ENCODE data around the gene PTTG1. TPM values are rescaled to one million over a fixed set of nuclear protein-coding genes. Genes with fewer than 3 reads are reported as not detected.

The PTTG1 gene
- total RNA-seq, 1 experiment from 2014 or later, result 183 TPM

GRCh38 chr5:160390787-160391696, 30.6 kb upstream of the PTTG1 start:
- no peaks in the 10 kb centered on the region for H3K36me3 ChIP-seq (ENCODE audit: control insufficient read depth in 1 of 2, insufficient read depth in 2 of 2, low read length in 2 of 2)
- intact Hi-C loops (cut with micrococcal nuclease), result loop anchor here (1.0 to 2.0 kb wide), 3 partner anchors 192 to 370 kb away; no protein-coding TSS in a partner anchor
- no peak for DNase-seq (ENCODE audit: low read depth, low spot score)
- ChIA-PET POLR2A (no interaction called here), CTCF (interaction anchor here (0.5 to 3.6 kb wide), 26 partner anchors 9 to 1234 kb away, joined by 3 to 45 read pairs (median 3); partner anchors contain the start of genes C1QTNF2 and FAM200C), RAD21 (ENCODE audit: low non-redundant PET in 1 of 2, low total read pairs in 2 of 2, uncharacterized antibody in 2 of 2, unreplicated experiment in 2 of 2) (interaction anchor here (0.6 to 1.7 kb wide), 2 partner anchors 28 to 369 kb away, joined by 3 to 8 read pairs; no protein-coding TSS in a partner anchor)
- no peak overlapping the region for H2AFZ ChIP-seq (ENCODE audit: low read depth, low read length, poor library complexity, severe bottlenecking)
- no TSS peak for BruUV-seq (replicated peaks)
- no peaks in the 10 kb centered on the region for H3K27me3 ChIP-seq (ENCODE audit: insufficient read depth, low read length)
- no peak overlapping the region for H3K9ac ChIP-seq (ENCODE audit: low read length)
- peak; percentile 52; the same call in 1 of the 2 replicates for ATAC-seq
- H3K79me2 ChIP-seq (ENCODE audit: insufficient read depth, low read length), result no peaks in the 10 kb centered on the region
- TF ChIP-seq CTCF (IDR thresholded peaks at IDR 0.05 in 2 of 3, conservative IDR thresholded peaks at IDR 0.05 in 1 of 3; ENCODE audit: borderline replicate concordance in 1 of 3, insufficient read depth in 1 of 3, low read depth in 2 of 3, low read length in 2 of 3) (peak; percentile 24 to 68 (median 53); a peak in 4 of 6 replicates), SIN3A (IDR thresholded peaks at IDR 0.05; ENCODE audit: low read depth) (no peak), RAD21 (IDR thresholded peaks at IDR 0.05; ENCODE audit: low read depth) (peak; percentile 76), ZFX (IDR thresholded peaks at IDR 0.05) (no peak), EZH2phosphoT487 (IDR thresholded peaks at IDR 0.05; ENCODE audit: borderline replicate concordance) (no peak)
- H3K9me2 ChIP-seq (ENCODE audit: insufficient read depth), result no peaks in the 10 kb centered on the region
- no peaks in the 10 kb centered on the region for H4K20me1 ChIP-seq (ENCODE audit: insufficient read depth)
- no peaks in the 10 kb centered on the region for H3K4me1 ChIP-seq (ENCODE audit: control insufficient read depth in 1 of 2, insufficient read depth in 2 of 2, low read length in 2 of 2)
- no peak overlapping the region for H3K4me3 ChIP-seq (replicated peaks in 1 of 2; ENCODE audit: low read depth in 1 of 2, low read length in 2 of 2)
- H3K27ac ChIP-seq (ENCODE audit: low read depth, low read length), result no peak overlapping the region
- no peaks in the 10 kb centered on the region; a peak in 1 of 4 replicates for H3K9me3 ChIP-seq (ENCODE audit: control insufficient read depth in 1 of 2, insufficient read depth in 1 of 2, low read depth in 1 of 2, low read length in 2 of 2)
- no peak overlapping the region for H3K4me2 ChIP-seq (ENCODE audit: low read length)
